Testis (tissue), 3 donors: ENCODE measurements around the gene SP140. TPM values are rescaled to one million over a fixed set of nuclear protein-coding genes. Genes with fewer than 3 reads are reported as not detected.

Experiments
- DNase-seq: peaks from one replicate; pipeline ENCODE4 v3.0.0-alpha.2; 2019
- H3K27ac ChIP-seq, 2 donors: fragments of 200-600 bp; sonication (generic); one replicate each; pipeline ENCODE4 v1.5.1; 2019
- H3K27me3 ChIP-seq: fragments of 200-600 bp; sonication (generic); one replicate; pipeline ENCODE4 v1.5.1; 2019
- H3K36me3 ChIP-seq: fragments of 200-600 bp; sonication (generic); one replicate; pipeline ENCODE4 v1.5.1; 2017; ENCODE audit warnings: low read depth; ENCODE audit errors: missing control alignments
- H3K4me1 ChIP-seq: fragments of 200-600 bp; sonication (generic); one replicate; pipeline ENCODE4 v1.5.1; 2019
- H3K4me3 ChIP-seq, 2 donors: fragments of 200-600 bp; sonication (generic); one replicate each; pipeline ENCODE4 v1.5.1; 2017 to 2019
- H3K9me3 ChIP-seq: fragments of 200-600 bp; sonication (generic); one replicate; pipeline ENCODE4 v1.5.1; 2017
- POLR2A ChIP-seq: fragments of 450-650 bp; IDR thresholded peaks from one replicate; pipeline ENCODE4 v1.6.1; 2017; ENCODE audit warnings: antibody characterized with exemption, mild to moderate bottlenecking, moderate library complexity
- WGBS, 2 donors: methylation state at CpG; one replicate each; pipeline ENCODE4 v1.1.5; 2018; 5-methylcytosine and 5-hydroxymethylcytosine counted together
- intact Hi-C: fragments of 100-400 bp; cut with DNase I; formaldehyde crosslinking; loops from one replicate; pipeline ENCODE4 v1.15.1; 2023; ENCODE audit warnings: low total_unique reads
- polyA plus RNA-seq: library from polyadenylated mRNA; stranded (reverse); fragments of 350-450 nt; fragmentation: Illumina TruSeq; extraction: RNeasy Lipid Tissue Mini Kit (QIAGEN cat#74804); gene quantifications from one replicate; pipeline ENCODE4 v1.2.3, GENCODE V29; 2014; ENCODE audit warnings: low read depth, low replicate concordance; ENCODE audit not compliant: insufficient read depth
- total RNA-seq, 2 donors: library from RNA; depleted of rRNA; stranded (reverse); fragments of >200 nt; gene quantifications; one replicate each; pipeline ENCODE4 v1.2.3, GENCODE V29; 2016
- TF ChIP-seq, protein P1 (sequence below), 3 experiments: fragments of 450-650 bp in 2 of 3; fragments of 200-600 bp in 1 of 3; sonication (generic) in 1 of 3; IDR thresholded peaks; one replicate each; pipeline ENCODE4 v1.5.1; 2016 to 2019; ENCODE audit warnings: antibody characterized with exemption in 3 of 3, mild to moderate bottlenecking in 2 of 3, moderate library complexity in 1 of 3

SP140 gene
- total and polyA plus RNA-seq, 3 donors from 2014 or later: 2.0 to 7.2 (median 4.8) TPM

- intact Hi-C loops: no loop called here
- H3K27ac ChIP-seq: no peak overlapping the region
- no peaks in the 10 kb centered on the region for H3K4me1 ChIP-seq
- no peaks in the 10 kb centered on the region for H3K9me3 ChIP-seq
- no peak for TF ChIP-seq POLR2A
- TF ChIP-seq, protein P1, sequence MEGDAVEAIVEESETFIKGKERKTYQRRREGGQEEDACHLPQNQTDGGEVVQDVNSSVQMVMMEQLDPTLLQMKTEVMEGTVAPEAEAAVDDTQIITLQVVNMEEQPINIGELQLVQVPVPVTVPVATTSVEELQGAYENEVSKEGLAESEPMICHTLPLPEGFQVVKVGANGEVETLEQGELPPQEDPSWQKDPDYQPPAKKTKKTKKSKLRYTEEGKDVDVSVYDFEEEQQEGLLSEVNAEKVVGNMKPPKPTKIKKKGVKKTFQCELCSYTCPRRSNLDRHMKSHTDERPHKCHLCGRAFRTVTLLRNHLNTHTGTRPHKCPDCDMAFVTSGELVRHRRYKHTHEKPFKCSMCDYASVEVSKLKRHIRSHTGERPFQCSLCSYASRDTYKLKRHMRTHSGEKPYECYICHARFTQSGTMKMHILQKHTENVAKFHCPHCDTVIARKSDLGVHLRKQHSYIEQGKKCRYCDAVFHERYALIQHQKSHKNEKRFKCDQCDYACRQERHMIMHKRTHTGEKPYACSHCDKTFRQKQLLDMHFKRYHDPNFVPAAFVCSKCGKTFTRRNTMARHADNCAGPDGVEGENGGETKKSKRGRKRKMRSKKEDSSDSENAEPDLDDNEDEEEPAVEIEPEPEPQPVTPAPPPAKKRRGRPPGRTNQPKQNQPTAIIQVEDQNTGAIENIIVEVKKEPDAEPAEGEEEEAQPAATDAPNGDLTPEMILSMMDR (IDR thresholded peaks at IDR 0.05): no peak
- WGBS, 2 donors: 69 to 92% methylated on average over 3 of the region's 3 CpGs
- DNase-seq: no peak
- H3K27me3 ChIP-seq: no peaks in the 10 kb centered on the region
- H3K4me3 ChIP-seq: no peak overlapping the region
- no peaks in the 10 kb centered on the region for H3K36me3 ChIP-seq
Observed at GRCh38 chr2:230234122-230234722, 8.7 kb downstream of the SP140 start.

DNA sequence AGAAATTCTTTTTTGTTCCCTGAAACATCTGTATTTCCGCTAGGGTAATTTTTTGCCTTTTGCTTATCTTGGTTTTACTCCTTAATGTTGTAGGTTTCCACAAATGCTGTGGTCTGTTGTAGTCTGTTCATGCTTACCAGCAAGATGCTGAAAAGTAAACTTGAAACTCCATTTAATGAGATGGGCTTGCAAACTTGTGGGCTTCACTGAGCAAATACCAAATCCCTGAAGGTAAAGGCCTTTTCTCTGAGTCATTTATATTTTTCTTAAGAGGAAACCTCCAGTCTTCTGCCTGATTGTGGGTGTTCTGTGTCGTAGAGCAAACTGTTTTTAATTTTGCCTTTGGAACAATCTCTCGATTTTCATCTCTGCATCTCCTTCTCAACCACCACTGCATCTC, 9.3 kb downstream of the SP140 start:
- intact Hi-C loops: no loop called here
- Histone ChIP-seq H3K27ac (no peak overlapping the region), H3K9me3 (no peaks in the 10 kb centered on the region), H3K27me3 (no peaks in the 10 kb centered on the region), H3K4me3 (no peak overlapping the region), H3K4me1 (no peaks in the 10 kb centered on the region), H3K36me3 (no peaks in the 10 kb centered on the region)
- DNase-seq: no peak
- TF ChIP-seq, protein P1 (IDR thresholded peaks at IDR 0.05): no peak
- no peak for TF ChIP-seq POLR2A
- whole genome bisulfite sequencing, 2 donors: 66 to 73% methylated on average over 3 of the region's 3 CpGs

DNA sequence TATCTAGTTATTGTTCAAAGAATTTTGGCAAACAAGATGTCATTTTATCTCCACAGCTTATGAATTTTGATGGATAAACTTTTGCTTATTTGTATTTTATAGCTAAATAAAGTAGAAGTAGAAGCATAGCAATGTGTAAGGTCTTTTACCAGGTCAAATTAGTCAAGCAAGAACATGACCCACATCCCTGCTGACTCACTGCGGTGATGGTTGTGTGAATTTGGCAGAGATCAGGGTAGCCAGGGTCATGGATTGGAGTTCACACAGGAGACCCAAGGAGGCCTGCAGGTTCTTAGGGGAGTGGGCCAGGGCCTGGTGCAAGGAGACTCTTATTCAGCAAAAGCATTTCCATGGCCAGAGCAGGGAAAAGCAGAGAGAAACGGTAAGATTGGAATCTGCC, 18.7 kb downstream of the SP140 start:
- TF ChIP-seq, protein P1 (IDR thresholded peaks at IDR 0.05): no peak
- TF ChIP-seq POLR2A: no peak
- H3K27ac ChIP-seq: no peak overlapping the region
- DNase-seq: no peak
- no peaks in the 10 kb centered on the region for H3K4me1 ChIP-seq
- H3K4me3 ChIP-seq: no peak overlapping the region
- H3K9me3 ChIP-seq: no peaks in the 10 kb centered on the region
- H3K36me3 ChIP-seq: no peaks in the 10 kb centered on the region
- intact Hi-C loops: no loop called here
- H3K27me3 ChIP-seq: no peaks in the 10 kb centered on the region
- WGBS, 2 donors: 95% methylated on average over 2 of the region's 2 CpGs

DNA sequence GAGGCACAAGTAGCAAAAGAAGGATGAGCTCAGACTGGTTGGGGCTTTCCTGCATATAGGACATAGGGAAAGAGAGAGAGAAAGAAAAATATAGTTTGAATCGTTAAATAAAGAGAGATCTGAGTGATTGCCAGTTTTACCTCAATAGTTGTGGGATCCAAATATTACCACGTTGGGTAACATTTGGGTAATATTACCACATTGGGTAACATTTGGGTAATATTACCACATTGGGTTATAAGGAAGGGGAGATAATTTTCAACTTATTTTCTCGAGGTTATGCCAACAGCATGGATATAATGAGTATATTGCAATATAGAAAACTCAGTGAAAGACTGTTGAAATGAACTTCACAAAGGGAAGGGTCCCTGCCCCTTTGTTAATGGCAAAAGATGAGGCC, 20.7 kb downstream of the SP140 start:
- Histone ChIP-seq H3K36me3 (no peaks in the 10 kb centered on the region), H3K27me3 (no peaks in the 10 kb centered on the region), H3K4me3 (no peak overlapping the region), H3K27ac (no peak overlapping the region), H3K9me3 (no peaks in the 10 kb centered on the region), H3K4me1 (no peaks in the 10 kb centered on the region)
- 66 to 89% methylated on average over 3 of the region's 3 CpGs for WGBS, 2 donors
- TF ChIP-seq, protein P1 (IDR thresholded peaks at IDR 0.05): no peak
- no peak for TF ChIP-seq POLR2A
- intact Hi-C loops: no loop called here
- no peak for DNase-seq

DNA sequence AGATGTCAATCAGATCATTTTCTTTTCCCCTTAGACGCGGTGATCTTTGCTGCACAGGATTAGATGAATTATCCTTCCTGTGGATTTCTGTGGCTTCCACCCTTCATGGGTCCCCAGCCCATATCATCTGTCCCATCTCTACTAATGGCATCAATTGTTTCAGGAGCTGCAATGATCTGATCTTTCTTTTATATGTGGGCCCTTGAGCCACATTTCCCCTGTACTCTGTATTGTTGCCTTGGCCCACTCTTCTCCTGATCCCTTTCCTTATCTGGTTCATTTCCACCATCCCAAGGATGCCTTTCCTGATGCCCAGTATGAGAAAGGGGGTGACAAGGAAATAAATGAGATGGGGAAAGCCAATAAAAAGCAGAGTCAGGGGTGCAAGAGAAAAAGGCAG, 24.7 kb downstream of the SP140 start:
- 93 to 100% methylated on average over 2 of the region's 2 CpGs for WGBS, 2 donors
- Histone ChIP-seq H3K4me1 (no peaks in the 10 kb centered on the region), H3K4me3 (no peak overlapping the region), H3K36me3 (no peaks in the 10 kb centered on the region), H3K9me3 (no peaks in the 10 kb centered on the region), H3K27me3 (no peaks in the 10 kb centered on the region), H3K27ac (no peak overlapping the region)
- no peak for DNase-seq
- TF ChIP-seq POLR2A: no peak
- TF ChIP-seq, protein P1 (IDR thresholded peaks at IDR 0.05): no peak
- intact Hi-C loops: no loop called here
